GM10266 (cell line): ENCODE results near the gene SSBP4.

Experiments used
- DNase-seq: peaks from one replicate; pipeline ENCODE4 v3.0.0; 2012; ENCODE audit errors: extremely low spot score
- TF ChIP-seq, protein P1 (sequence below): IDR thresholded peaks from 2 replicates; pipeline ENCODE4 v1.5.1; 2012; ENCODE audit warnings: mild to moderate bottlenecking, low read depth; ENCODE audit not compliant: control insufficient read depth, insufficient read depth; ENCODE audit errors: missing control alignments

Gene SSBP4

DNA sequence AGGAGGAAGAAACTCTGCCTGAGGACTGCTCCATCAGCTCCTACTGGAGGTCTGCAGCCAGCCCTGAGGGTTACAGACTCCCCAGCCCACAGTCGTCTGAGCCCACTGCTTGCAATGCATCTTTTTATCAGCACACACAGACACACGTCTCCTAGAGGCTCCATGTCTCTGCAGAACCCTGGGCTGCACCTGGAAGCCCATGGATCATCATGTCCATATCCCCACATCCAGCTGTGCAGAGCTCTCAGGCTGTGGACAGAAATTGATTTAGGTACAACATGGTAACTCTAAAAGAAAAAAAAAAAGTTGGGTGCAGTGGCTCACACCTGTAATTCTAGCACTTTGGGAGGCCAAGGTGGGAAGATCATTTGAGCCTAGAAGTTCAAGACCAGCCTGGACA, 51.6 kb downstream of the SSBP4 start:
- DNase-seq = no peak
- TF ChIP-seq, protein P1, sequence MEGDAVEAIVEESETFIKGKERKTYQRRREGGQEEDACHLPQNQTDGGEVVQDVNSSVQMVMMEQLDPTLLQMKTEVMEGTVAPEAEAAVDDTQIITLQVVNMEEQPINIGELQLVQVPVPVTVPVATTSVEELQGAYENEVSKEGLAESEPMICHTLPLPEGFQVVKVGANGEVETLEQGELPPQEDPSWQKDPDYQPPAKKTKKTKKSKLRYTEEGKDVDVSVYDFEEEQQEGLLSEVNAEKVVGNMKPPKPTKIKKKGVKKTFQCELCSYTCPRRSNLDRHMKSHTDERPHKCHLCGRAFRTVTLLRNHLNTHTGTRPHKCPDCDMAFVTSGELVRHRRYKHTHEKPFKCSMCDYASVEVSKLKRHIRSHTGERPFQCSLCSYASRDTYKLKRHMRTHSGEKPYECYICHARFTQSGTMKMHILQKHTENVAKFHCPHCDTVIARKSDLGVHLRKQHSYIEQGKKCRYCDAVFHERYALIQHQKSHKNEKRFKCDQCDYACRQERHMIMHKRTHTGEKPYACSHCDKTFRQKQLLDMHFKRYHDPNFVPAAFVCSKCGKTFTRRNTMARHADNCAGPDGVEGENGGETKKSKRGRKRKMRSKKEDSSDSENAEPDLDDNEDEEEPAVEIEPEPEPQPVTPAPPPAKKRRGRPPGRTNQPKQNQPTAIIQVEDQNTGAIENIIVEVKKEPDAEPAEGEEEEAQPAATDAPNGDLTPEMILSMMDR = no peak

DNA sequence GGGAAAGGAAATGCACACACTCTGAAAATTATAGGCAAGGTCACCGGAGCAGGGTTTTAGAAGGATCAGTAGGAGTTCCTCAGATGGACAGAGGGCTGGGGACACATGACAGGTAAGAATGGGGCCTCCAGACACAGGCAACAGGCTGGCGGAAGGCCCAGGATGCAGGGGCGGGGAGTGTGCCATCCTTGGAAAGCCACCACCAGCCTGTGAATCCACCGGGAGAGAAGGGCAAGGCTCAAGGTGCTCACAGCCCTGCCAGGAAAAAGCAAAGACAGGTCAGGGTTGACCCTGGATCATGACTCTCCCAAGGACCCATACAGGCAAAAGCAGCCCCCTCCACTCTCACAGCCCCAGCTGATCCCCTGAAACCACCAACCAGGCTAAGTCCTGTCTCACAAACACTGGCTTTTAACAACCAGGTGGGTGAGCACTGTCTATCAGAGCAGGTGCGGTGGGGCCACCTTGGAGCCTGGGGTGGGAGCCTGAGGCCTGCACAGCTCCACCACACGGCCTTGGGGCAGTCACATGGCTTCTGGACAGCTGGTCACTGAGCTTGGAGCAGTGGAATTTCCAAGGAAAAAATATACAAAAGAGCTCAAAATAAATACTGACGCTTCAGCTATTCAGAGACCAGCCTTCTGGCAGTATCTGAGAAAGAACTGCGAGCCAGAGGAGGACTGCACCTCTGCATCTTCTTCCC, 54.0 kb downstream of the SSBP4 start:
- no peak for DNase-seq
- TF ChIP-seq, protein P1 = no peak

DNA sequence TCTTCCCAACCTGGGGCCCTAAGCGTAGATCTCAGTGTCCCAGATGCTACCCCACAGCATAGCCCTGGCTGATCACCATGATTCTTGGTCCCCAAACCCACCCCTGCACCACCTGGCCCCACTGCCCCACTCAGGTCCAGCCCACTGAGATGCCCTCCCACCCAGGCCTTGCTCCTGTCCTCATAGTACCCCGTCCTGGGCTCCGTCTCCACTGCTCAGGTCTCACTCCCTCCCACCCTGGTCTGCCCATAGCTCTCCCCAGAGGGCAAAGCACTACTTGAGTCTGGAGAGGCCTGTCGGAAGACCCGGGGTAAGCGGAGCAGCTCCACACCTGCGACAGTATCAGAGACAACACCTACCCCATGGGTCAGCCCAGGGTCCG, 54.5 kb downstream of the SSBP4 start:
- DNase-seq = no peak
- TF ChIP-seq, protein P1 = no peak

DNA sequence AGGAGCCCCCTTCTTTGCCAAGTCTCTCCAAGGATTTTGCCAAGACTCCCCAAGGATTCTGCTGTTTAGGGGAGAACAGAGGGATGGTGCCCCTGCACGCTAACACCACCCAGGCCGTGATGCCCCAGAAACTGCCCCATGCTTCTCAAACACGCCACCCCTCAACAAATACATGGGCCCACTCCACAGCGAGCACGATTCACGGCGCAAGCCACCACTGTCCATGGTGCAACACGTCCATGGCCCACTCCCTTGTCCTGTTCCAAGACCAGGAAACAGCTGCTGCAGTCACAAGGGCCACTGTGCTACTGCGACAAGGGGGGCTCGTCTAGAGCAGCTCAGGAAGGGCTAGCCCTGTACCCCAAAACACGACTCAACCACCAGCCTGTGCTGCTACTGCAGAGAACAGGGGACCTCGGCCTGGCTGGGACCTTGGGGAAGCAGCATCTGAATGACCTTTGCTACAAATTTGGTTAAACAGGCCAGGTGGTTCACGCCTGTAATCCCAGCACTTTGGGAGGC, 55.2 kb downstream of the SSBP4 start:
- TF ChIP-seq, protein P1 = no peak
- DNase-seq = no peak

DNA sequence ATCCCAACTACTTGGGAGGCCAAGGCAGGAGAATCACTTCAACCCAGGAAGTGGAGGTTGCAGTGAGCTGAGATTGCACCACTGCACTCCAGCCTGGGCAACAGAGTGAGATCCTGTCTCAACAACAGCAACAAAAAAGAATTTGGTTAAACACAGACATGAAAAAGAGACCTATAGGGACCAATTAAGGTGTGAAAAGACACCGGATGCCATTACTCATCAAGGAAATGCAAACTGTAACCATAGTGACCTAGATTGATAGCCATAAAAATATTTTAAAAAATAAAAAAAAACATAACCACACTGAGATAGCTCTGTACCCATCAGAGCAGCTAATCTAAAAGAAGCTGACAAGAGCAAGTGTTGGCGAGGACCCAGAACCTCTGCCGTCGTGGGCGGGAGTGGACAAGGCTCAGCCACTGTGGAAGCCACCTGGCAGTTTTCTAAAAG, 55.8 kb downstream of the SSBP4 start:
- TF ChIP-seq, protein P1 = no peak
- DNase-seq = no peak

DNA sequence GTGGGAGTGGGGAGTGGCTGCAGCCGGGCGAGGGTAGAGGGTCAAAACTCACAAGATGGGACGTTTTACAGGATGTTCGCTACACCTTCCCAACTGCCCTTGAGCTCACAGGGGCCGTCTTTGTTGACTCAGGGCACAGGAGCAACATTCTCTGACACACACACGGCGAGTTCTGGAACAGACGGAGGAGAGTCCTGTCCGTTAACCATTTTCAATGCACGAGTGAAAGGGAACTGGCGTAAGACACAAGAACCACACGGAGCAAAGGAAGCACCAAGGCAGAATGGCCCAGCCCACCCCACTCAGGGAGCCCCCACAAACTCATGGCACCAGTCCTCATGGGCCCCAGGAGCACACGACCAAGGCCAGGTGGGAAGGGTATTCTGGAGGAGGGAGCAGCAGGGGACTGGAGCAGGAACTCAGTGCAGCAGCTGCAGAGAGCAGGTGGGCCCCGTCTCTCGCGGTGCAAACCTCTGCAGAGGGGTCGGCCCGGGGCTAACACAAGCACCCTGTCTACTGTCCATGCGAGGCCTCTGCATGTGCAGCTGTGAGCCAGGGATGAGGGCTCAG, 56.6 kb downstream of the SSBP4 start:
- TF ChIP-seq, protein P1 = no peak
- no peak for DNase-seq

DNA sequence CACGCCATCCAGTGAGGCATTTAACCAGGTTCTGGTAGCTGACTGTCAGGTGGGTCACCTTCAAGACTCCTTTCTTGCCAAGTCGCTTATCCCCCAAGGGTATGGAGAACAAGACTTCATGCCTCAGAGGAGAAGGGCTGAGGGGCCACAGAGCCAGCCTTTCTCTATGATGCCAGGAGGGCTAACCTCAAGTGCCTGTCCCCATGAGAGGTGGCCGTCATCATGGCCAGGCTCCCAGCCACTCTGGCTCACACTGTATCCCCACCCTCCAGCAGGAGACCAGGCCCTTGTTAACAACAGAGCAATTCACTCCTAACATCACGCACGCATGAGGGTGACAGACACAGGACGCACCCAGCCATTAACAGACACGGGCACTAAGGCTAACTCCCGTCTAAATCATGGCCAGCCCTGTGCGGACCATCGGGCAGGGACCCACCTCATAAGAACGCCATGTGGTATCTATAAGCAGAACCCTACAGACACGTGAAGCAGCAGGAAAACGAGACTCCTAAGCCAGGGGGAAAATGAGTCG, 57.4 kb downstream of the SSBP4 start:
- DNase-seq = no peak
- TF ChIP-seq, protein P1 = no peak
